ENCODE measurements around the gene TRPM3. TPM values are rescaled to one million over a fixed set of nuclear protein-coding genes. Genes with fewer than 3 reads are reported as not detected.

TRPM3 gene
- total RNA-seq, 2 experiments from 2014 or later: not detected

DNA sequence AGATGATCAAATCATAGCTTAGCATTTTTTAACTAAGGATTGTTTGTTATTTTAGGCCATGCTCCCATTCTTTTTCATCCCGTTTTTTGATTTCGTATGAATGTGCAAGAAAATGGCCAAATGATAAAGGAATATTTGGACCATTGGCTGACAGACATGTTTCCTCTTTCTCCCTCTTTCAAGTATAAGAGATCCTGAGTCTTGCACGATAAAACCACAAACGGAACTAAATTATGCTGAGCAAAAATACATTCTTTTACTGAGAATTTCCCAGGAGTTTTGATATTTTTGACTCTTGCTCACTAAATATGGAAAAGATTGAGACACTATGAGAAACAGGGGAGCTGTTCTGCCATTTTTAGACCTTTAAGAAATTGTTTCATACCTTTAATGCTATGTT lies 616.6 kb downstream of the TRPM3 start:
- Mint-ChIP-seq H3K9me3 (no peaks in the 10 kb centered on the region), H3K36me3 (ENCODE audit: low read depth) (no peaks in the 10 kb centered on the region), H3K27me3 (no peaks in the 10 kb centered on the region), H3K4me1 (ENCODE audit: low read depth) (peaks cover 11% of the 10 kb centered on the region), H3K27ac (no peak overlapping the region), H3K4me3 (no peak overlapping the region)
- intact Hi-C loops (cut with DNase I, micrococcal nuclease): no loop called here
- Histone ChIP-seq H3K4me3 (ENCODE audit: low read length) (no peak overlapping the region), H3K27ac (ENCODE audit: low read depth in 1 of 2, low read length in 2 of 2) (no peak overlapping the region), H3K36me3 (ENCODE audit: insufficient read depth, low read length) (no peaks in the 10 kb centered on the region), H3K27me3 (ENCODE audit: control insufficient read depth in 1 of 2, insufficient read depth in 2 of 2, low read length in 2 of 2) (no peaks in the 10 kb centered on the region), H3K9me3 (ENCODE audit: control insufficient read depth in 1 of 2, insufficient read depth in 1 of 2, low read length in 2 of 2) (no peaks in the 10 kb centered on the region), H3K4me1 (ENCODE audit: insufficient read depth, low read length) (no peaks in the 10 kb centered on the region)
- ChIA-PET POLR2A (interaction anchor here (0.6 to 1.1 kb wide), 2 partner anchors 98 to 246 kb away, joined by 3 read pairs; partner anchors contain the start of gene SMC5), CTCF (interaction anchor here (0.7 to 1.0 kb wide), 2 partner anchors 8 to 109 kb away, joined by 3 read pairs; no protein-coding TSS in a partner anchor)
- TF ChIP-seq, protein P1, sequence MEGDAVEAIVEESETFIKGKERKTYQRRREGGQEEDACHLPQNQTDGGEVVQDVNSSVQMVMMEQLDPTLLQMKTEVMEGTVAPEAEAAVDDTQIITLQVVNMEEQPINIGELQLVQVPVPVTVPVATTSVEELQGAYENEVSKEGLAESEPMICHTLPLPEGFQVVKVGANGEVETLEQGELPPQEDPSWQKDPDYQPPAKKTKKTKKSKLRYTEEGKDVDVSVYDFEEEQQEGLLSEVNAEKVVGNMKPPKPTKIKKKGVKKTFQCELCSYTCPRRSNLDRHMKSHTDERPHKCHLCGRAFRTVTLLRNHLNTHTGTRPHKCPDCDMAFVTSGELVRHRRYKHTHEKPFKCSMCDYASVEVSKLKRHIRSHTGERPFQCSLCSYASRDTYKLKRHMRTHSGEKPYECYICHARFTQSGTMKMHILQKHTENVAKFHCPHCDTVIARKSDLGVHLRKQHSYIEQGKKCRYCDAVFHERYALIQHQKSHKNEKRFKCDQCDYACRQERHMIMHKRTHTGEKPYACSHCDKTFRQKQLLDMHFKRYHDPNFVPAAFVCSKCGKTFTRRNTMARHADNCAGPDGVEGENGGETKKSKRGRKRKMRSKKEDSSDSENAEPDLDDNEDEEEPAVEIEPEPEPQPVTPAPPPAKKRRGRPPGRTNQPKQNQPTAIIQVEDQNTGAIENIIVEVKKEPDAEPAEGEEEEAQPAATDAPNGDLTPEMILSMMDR (IDR thresholded peaks at IDR 0.05): no peak
- ATAC-seq (ENCODE audit: poor library complexity) (no peak), DNase-seq (no peak)

DNA sequence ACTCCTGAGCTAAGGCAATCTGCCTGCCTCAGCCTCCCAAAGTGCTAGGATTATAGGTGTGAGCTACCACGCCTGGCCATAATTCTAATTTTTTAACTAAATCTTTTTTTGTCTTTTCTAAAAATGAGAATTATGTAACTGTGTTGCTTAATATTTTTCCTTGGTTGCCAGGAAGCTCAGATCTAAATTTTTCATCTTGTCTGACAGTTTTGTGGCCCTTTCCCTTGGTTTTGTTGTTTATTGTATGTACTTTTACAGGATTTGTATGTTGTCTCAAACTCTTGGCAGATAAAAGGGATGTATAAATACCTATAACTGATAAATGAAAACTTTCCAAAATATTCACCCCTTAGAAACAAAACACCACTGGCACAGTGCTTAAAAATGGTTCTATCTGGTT lies 618.7 kb downstream of the TRPM3 start:
- ChIA-PET CTCF (no interaction called here), POLR2A (no interaction called here)
- TF ChIP-seq, protein P1 (IDR thresholded peaks at IDR 0.05): no peak
- H3K36me3 Mint-ChIP-seq (ENCODE audit: low read depth): no peaks in the 10 kb centered on the region
- no peak overlapping the region for H3K4me3 Mint-ChIP-seq
- H3K27me3 Mint-ChIP-seq: no peaks in the 10 kb centered on the region
- Histone ChIP-seq H3K27ac (ENCODE audit: low read depth in 1 of 2, low read length in 2 of 2) (no peak overlapping the region), H3K4me1 (ENCODE audit: insufficient read depth, low read length) (no peaks in the 10 kb centered on the region), H3K9me3 (ENCODE audit: control insufficient read depth in 1 of 2, insufficient read depth in 1 of 2, low read length in 2 of 2) (no peaks in the 10 kb centered on the region), H3K27me3 (ENCODE audit: control insufficient read depth in 1 of 2, insufficient read depth in 2 of 2, low read length in 2 of 2) (no peaks in the 10 kb centered on the region), H3K4me3 (ENCODE audit: low read length) (no peak overlapping the region), H3K36me3 (ENCODE audit: insufficient read depth, low read length) (no peaks in the 10 kb centered on the region)
- H3K9me3 Mint-ChIP-seq: no peaks in the 10 kb centered on the region
- no peak overlapping the region for H3K27ac Mint-ChIP-seq
- intact Hi-C loops (cut with DNase I, micrococcal nuclease): no loop called here
- H3K4me1 Mint-ChIP-seq (ENCODE audit: low read depth): peaks cover 11% of the 10 kb centered on the region
- ATAC-seq (ENCODE audit: poor library complexity): no peak
- DNase-seq: no peak

DNA sequence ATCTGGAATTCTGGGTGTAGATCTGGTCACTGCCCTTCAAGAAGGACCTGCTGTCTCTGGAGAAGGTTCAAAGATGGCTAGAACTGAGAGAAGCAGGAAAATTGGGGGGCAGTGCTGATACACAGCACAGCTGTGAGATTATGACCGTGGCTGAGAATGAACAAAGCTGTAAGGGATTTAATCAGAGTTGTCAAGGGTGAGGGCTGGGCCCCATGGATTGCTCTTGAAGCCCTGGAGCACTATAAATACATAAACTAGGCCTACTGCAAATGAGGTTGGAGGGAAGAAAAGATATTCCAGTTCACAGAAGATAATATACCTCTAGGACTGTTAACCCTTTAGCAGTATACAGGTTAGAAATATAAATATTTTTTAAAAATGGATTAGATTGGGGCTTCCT lies 620.6 kb downstream of the TRPM3 start:
- no peaks in the 10 kb centered on the region for H3K27me3 Mint-ChIP-seq
- no peaks in the 10 kb centered on the region for H3K4me1 ChIP-seq (ENCODE audit: insufficient read depth, low read length)
- no peaks in the 10 kb centered on the region for H3K9me3 Mint-ChIP-seq
- ChIA-PET POLR2A (no interaction called here), CTCF (interaction anchor here (1.3 kb wide), 1 partner anchor 16 kb away, joined by 3 read pairs; no protein-coding TSS in a partner anchor)
- no peak overlapping the region for H3K27ac Mint-ChIP-seq
- H3K4me3 ChIP-seq (ENCODE audit: low read length): no peak overlapping the region
- H3K9me3 ChIP-seq (ENCODE audit: control insufficient read depth in 1 of 2, insufficient read depth in 1 of 2, low read length in 2 of 2): no peaks in the 10 kb centered on the region
- no peaks in the 10 kb centered on the region for H3K36me3 Mint-ChIP-seq (ENCODE audit: low read depth)
- no peaks in the 10 kb centered on the region for H3K27me3 ChIP-seq (ENCODE audit: control insufficient read depth in 1 of 2, insufficient read depth in 2 of 2, low read length in 2 of 2)
- no peak for ATAC-seq (ENCODE audit: poor library complexity)
- no peak overlapping the region for H3K4me3 Mint-ChIP-seq
- TF ChIP-seq, protein P1 (IDR thresholded peaks at IDR 0.05): no peak
- H3K36me3 ChIP-seq (ENCODE audit: insufficient read depth, low read length): no peaks in the 10 kb centered on the region
- intact Hi-C loops (cut with DNase I, micrococcal nuclease): no loop called here
- H3K27ac ChIP-seq (ENCODE audit: low read depth in 1 of 2, low read length in 2 of 2): no peak overlapping the region
- peaks cover 6% of the 10 kb centered on the region for H3K4me1 Mint-ChIP-seq (ENCODE audit: low read depth)
- DNase-seq: no peak

Data from CD4-positive, alpha-beta T cell (primary cell).